GM12878 (cell line): ENCODE measurements around the gene ZBED2. TPM values are rescaled to one million over a fixed set of nuclear protein-coding genes. Genes with fewer than 3 reads are reported as not detected.

Experiments used
- ATAC-seq: fragments of 200-7000 bp; cut with Tn5 transposase; 3 replicates; pipeline ENCODE4 v1.9.1; 2020; ENCODE audit warnings: mild to moderate bottlenecking, moderate library complexity
- BruUV-seq: library from RNA; stranded (reverse); fragments of 400-500 nt; replicated peaks from 2 replicates; lab custom pipeline; 2021; lab: Mats Ljungman, UMichigan
- CTCF ChIA-PET: fragments of 300-600 bp; sonication (Branson Sonifier 250); formaldehyde crosslinking; extraction: SDS; loops from one replicate; lab custom pipeline; 2021; ENCODE audit warnings: inconsistent platforms; lab: Yijun Ruan, JAX
- POLR2A ChIA-PET: fragments of 350-600 bp; formaldehyde crosslinking; extraction: SDS; loops from one replicate; lab custom pipeline; 2021; ENCODE audit warnings: inconsistent platforms; lab: Charles Lee
- RAD21 ChIA-PET: fragments of 300-600 bp; sonication (Branson Sonifier 250); formaldehyde crosslinking; loops from one replicate; lab custom pipeline; 2023; ENCODE audit warnings: antibody characterized with exemption; ENCODE audit not compliant: unreplicated experiment; lab: Charles Lee
- SMC1A ChIA-PET: fragments of 300-600 bp; sonication (Branson Sonifier 250); formaldehyde crosslinking; loops from one replicate; lab custom pipeline; 2023; ENCODE audit not compliant: unreplicated experiment, uncharacterized antibody; lab: Charles Lee
- DNase-seq: peaks from one replicate; pipeline ENCODE4 v3.0.0-alpha.2; 2011; ENCODE audit warnings: low read depth, low spot score
- FAIRE-seq: peaks from 3 replicates; lab custom pipeline; 2011; peaks lifted over from hg19 to GRCh38; lab: Jason Lieb, UNC
- H2AFZ ChIP-seq: 2 replicates; pipeline ENCODE4 v1.6.0; 2011; ENCODE audit warnings: low read depth, low read length, control low read depth; ENCODE audit not compliant: control insufficient read depth
- H3K27ac ChIP-seq: 2 replicates; pipeline ENCODE4 v1.5.1; 2011; ENCODE audit warnings: control low read depth; ENCODE audit not compliant: control insufficient read depth, insufficient read depth
- H3K27me3 ChIP-seq, 2 experiments: replicated peaks in 1 of 2; 2 replicates each; pipeline versions ENCODE4 v1.6.0 to v1.6.1; 2011; ENCODE audit warnings: low read length in 1 of 2; ENCODE audit not compliant: control insufficient read depth in 2 of 2, insufficient read depth in 2 of 2
- H3K36me3 ChIP-seq, 2 experiments: 2 replicates each; pipeline ENCODE4 v1.5.1; 2011; ENCODE audit warnings: low read length in 1 of 2; ENCODE audit not compliant: control insufficient read depth in 2 of 2, insufficient read depth in 2 of 2
- H3K4me1 ChIP-seq: 2 replicates; pipeline ENCODE4 v1.6.1; 2011; ENCODE audit warnings: mild to moderate bottlenecking, low read length, moderate library complexity, mixed read lengths; ENCODE audit not compliant: control insufficient read depth, insufficient read depth
- H3K4me2 ChIP-seq: 2 replicates; pipeline ENCODE4 v1.6.0; 2011; ENCODE audit warnings: control low read depth; ENCODE audit not compliant: control insufficient read depth, insufficient read depth
- H3K4me3 ChIP-seq: fragments of 200-600 bp; sonication (generic); 2 replicates; pipeline ENCODE4 v1.5.1; 2016
- H3K79me2 ChIP-seq: 2 replicates; pipeline ENCODE4 v1.6.0; 2011; ENCODE audit warnings: low read length; ENCODE audit not compliant: control insufficient read depth, insufficient read depth
- H3K9ac ChIP-seq: 2 replicates; pipeline ENCODE4 v1.8.0; 2011; ENCODE audit warnings: low read length, control low read depth, mixed read lengths; ENCODE audit not compliant: control insufficient read depth, insufficient read depth
- H3K9me3 ChIP-seq: replicated peaks from 3 replicates; pipeline ENCODE4 v1.5.1; 2011; ENCODE audit warnings: mild to moderate bottlenecking, low read length; ENCODE audit not compliant: control insufficient read depth, insufficient read depth
- H4K20me1 ChIP-seq: 2 replicates; pipeline ENCODE4 v1.6.0; 2011; ENCODE audit not compliant: control insufficient read depth, insufficient read depth
- BMI1 ChIP-seq: fragments of 450-650 bp; IDR thresholded peaks from 2 replicates; pipeline ENCODE4 v1.6.1; 2016; ENCODE audit warnings: mild to moderate bottlenecking, moderate library complexity, borderline replicate concordance
- E2F4 ChIP-seq: IDR thresholded peaks from 2 replicates; pipeline ENCODE4 v1.6.1; 2012; ENCODE audit warnings: low read depth, low read length, improper control_type of control experiment
- HDAC6 ChIP-seq: fragments of 200-600 bp; sonication (generic); IDR thresholded peaks from one replicate; pipeline ENCODE4 v1.8.0; 2017; ENCODE audit warnings: antibody characterized with exemption; ENCODE audit not compliant: unreplicated experiment
- MXI1 ChIP-seq: fragments of 150-350 bp; IDR thresholded peaks from 2 replicates; pipeline ENCODE4 v1.6.1; 2011; ENCODE audit warnings: low read depth, mild to moderate bottlenecking, inconsistent platforms, low read length, improper control_type of control experiment
- NFYB ChIP-seq: IDR thresholded peaks from 2 replicates; pipeline ENCODE4 v1.6.1; 2011; ENCODE audit warnings: low read depth, mild to moderate bottlenecking, low read length, improper control_type of control experiment, moderate library complexity; ENCODE audit not compliant: insufficient read depth
- PML ChIP-seq: IDR thresholded peaks from 2 replicates; pipeline ENCODE4 v1.6.1; 2012; ENCODE audit warnings: low read length, inconsistent platforms
- REST ChIP-seq: IDR thresholded peaks from 2 replicates; pipeline ENCODE4 v1.6.1; 2012; ENCODE audit warnings: mild to moderate bottlenecking, low read depth, low read length
- SKIL ChIP-seq: fragments of 450-650 bp; IDR thresholded peaks from 2 replicates; pipeline ENCODE4 v1.6.1; 2017; ENCODE audit warnings: mild to moderate bottlenecking, low read depth, inconsistent platforms; ENCODE audit not compliant: poor library complexity, severe bottlenecking
- WRNIP1 ChIP-seq: IDR thresholded peaks from 2 replicates; pipeline ENCODE4 v1.6.1; 2011; ENCODE audit warnings: low read depth, low read length, improper control_type of control experiment, borderline replicate concordance
- ZNF217 ChIP-seq: fragments of 450-650 bp; IDR thresholded peaks from 2 replicates; pipeline ENCODE4 v1.6.1; 2017; ENCODE audit warnings: antibody characterized with exemption, mild to moderate bottlenecking
- whole genome bisulfite sequencing: methylation state at CpG from one replicate; pipeline ENCODE4 v1.1.6; 2016; ENCODE audit warnings: low lambda C conversion rate; ENCODE audit not compliant: insufficient replicate concordance, insufficient coverage; ENCODE audit errors: missing lambda C conversion rate; 5-methylcytosine and 5-hydroxymethylcytosine counted together
- in situ Hi-C: fragments of 300-500 bp; cut with MboI; formaldehyde crosslinking; loops from 9 replicates; pipeline ENCODE4 v1.14.3; 2018; ENCODE audit warnings: mixed read lengths
- intact Hi-C: fragments of 100-400 bp; cut with micrococcal nuclease; formaldehyde crosslinking; loops from one replicate; pipeline ENCODE4 v1.14.2; 2022; ENCODE audit not compliant: unreplicated experiment
- polyA plus RNA-seq, 11 experiments: library from polyadenylated mRNA; depleted of rRNA in 4 of 11; unstranded in 6 of 11; stranded (reverse) in 5 of 11; fragments of >200 nt; fragmentation: Nextera tagmentation in 4 of 11; fragmentation: Illumina TruSeq in 1 of 11; extraction: Ambion mirVana in 4 of 11; extraction: Trizol in 1 of 11; gene quantifications; 1 replicate in 1 of 11; 2 replicates in 10 of 11; pipeline versions ENCODE4 v1.2.1 to v1.2.3, GENCODE V29; 2011 to 2016; ENCODE audit warnings: inconsistent platforms in 2 of 11, missing spikeins in 2 of 11, low read depth in 1 of 11
- total RNA-seq, 4 experiments: library from RNA; depleted of rRNA in 3 of 4; stranded (reverse); fragments of >200 nt in 3 of 4; fragmentation: Illumina TruSeq in 1 of 4; extraction: Trizol in 1 of 4; gene quantifications; 2 replicates each; pipeline versions ENCODE4 v1.2.1 to v1.2.3, GENCODE V29; 2013 to 2021
- TF ChIP-seq, protein P1 (sequence below): fragments of 450-650 bp; formaldehyde crosslinking; IDR thresholded peaks from 2 replicates; pipeline ENCODE4 v1.5.0; 2022; ENCODE audit warnings: mild to moderate bottlenecking, missing genetic modification characterization
- TF ChIP-seq, protein P2 (sequence below): fragments of 150-350 bp; IDR thresholded peaks from 2 replicates; pipeline ENCODE4 v1.6.1; 2014; ENCODE audit warnings: mild to moderate bottlenecking, low read depth, low read length

ZBED2 gene
- total and polyA plus RNA-seq, 10 of the 15 experiments (the other 5 are each of a cell fraction or from before 2014, with no cell fraction given), result 0.02 to 0.24 (median 0.08) TPM; not detected in 3

DNA sequence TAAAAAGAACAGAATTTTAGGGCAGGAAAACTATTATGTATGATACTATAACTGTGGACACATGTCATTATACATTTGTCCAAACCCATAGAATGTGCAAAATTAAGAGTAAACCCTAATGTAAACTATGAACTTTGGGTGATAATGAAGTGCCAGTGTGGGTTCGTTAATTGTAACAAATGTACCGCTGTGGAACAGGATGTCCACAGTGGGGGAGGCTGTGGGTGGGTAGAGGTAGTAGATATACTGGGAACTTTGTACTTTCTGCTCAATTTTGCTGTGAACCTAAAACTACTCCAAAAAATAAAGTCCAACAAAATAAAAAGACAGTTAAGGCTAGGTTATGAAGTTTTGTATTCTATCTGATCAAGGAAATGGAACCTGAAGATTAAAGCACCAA is 28.3 kb downstream of the ZBED2 start:
- H3K27me3 ChIP-seq, result no peaks in the 10 kb centered on the region; a peak in 1 of 4 replicates
- no peak overlapping the region for H3K4me2 ChIP-seq
- no peak overlapping the region for H2AFZ ChIP-seq
- SMC1A ChIA-PET, result no interaction called here
- no peaks in the 10 kb centered on the region for H3K4me1 ChIP-seq
- no peak overlapping the region for H3K27ac ChIP-seq
- no peak overlapping the region for H3K9ac ChIP-seq
- H4K20me1 ChIP-seq, result no peaks in the 10 kb centered on the region
- in situ Hi-C loops (no loop called here), intact Hi-C loops (no loop called here)
- DNase-seq (no peak), FAIRE-seq (no peak), ATAC-seq (no peak)
- POLR2A ChIA-PET, result no interaction called here
- no peaks in the 10 kb centered on the region for H3K79me2 ChIP-seq
- H3K4me3 ChIP-seq, result no peak overlapping the region
- CTCF ChIA-PET, result no interaction called here
- no peaks in the 10 kb centered on the region for H3K36me3 ChIP-seq
- H3K9me3 ChIP-seq, result no peaks in the 10 kb centered on the region
- WGBS, result 28% methylated on average over 2 of the region's 2 CpGs
- RAD21 ChIA-PET, result no interaction called here
- BruUV-seq, result no TSS peak
- TF ChIP-seq ZNF217 (no peak), E2F4 (no peak), SKIL (no peak), BMI1 (no peak), WRNIP1 (no peak), HDAC6 (no peak), MXI1 (no peak), PML (no peak), REST (no peak), NFYB (no peak)
- TF ChIP-seq, protein P1, sequence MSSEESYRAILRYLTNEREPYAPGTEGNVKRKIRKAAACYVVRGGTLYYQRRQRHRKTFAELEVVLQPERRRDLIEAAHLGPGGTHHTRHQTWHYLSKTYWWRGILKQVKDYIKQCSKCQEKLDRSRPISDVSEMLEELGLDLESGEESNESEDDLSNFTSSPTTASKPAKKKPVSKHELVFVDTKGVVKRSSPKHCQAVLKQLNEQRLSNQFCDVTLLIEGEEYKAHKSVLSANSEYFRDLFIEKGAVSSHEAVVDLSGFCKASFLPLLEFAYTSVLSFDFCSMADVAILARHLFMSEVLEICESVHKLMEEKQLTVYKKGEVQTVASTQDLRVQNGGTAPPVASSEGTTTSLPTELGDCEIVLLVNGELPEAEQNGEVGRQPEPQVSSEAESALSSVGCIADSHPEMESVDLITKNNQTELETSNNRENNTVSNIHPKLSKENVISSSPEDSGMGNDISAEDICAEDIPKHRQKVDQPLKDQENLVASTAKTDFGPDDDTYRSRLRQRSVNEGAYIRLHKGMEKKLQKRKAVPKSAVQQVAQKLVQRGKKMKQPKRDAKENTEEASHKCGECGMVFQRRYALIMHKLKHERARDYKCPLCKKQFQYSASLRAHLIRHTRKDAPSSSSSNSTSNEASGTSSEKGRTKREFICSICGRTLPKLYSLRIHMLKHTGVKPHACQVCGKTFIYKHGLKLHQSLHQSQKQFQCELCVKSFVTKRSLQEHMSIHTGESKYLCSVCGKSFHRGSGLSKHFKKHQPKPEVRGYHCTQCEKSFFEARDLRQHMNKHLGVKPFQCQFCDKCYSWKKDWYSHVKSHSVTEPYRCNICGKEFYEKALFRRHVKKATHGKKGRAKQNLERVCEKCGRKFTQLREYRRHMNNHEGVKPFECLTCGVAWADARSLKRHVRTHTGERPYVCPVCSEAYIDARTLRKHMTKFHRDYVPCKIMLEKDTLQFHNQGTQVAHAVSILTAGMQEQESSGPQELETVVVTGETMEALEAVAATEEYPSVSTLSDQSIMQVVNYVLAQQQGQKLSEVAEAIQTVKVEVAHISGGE, result no peak
- TF ChIP-seq, protein P2, sequence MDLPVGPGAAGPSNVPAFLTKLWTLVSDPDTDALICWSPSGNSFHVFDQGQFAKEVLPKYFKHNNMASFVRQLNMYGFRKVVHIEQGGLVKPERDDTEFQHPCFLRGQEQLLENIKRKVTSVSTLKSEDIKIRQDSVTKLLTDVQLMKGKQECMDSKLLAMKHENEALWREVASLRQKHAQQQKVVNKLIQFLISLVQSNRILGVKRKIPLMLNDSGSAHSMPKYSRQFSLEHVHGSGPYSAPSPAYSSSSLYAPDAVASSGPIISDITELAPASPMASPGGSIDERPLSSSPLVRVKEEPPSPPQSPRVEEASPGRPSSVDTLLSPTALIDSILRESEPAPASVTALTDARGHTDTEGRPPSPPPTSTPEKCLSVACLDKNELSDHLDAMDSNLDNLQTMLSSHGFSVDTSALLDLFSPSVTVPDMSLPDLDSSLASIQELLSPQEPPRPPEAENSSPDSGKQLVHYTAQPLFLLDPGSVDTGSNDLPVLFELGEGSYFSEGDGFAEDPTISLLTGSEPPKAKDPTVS, result no peak
